ENCODE measurements around the gene CDC40. TPM values are rescaled to one million over a fixed set of nuclear protein-coding genes. Genes with fewer than 3 reads are reported as not detected.
"Not testable (repeated sequence)": the region's sequence is repeated elsewhere in the genome, so short reads cannot be mapped to it uniquely, and the experiment has no call there.

Gene CDC40
- total and polyA plus RNA-seq, 5 donors: 8.1 to 19.1 (median 15.3) TPM

DNA sequence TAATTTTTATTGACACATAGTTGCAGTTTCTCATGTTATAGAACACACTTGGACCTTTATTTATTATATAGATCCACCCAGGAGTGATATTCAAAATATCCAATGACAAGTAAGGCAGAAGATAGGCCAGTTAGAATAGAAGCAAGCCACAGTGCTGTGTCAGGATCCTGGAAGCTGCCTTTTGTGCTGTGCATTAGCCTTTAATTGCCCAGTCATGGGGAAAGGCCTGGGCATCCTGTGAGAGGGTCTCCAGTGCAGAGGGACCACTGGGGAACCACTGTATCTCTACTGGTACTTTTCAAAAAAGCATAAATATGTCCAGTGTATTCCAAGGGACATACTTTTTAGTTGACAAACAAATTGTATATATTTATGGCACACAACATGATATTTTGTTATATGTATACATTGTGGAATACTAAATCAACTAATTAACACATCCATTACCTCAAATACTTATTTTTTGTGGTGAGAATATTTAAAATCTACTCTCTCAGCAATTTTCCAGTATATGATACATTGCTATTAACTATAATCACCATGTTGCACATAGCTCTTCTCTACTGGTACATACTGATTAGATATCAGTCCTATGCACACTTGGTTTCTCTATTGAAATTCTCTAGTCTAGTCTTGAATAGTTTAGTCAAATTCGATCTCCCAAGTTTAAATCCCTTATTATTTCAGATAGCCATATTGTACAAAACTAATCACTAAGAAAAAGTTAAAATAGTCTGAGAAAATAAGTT, 59.5 kb downstream of the CDC40 start:
- no peak overlapping the region for H3K4me3 ChIP-seq (ENCODE audit: low read length)
- ATAC-seq (no peak), DNase-seq (no peak)
- H3K27me3 ChIP-seq (ENCODE audit: control insufficient read depth, insufficient read depth): no peaks in the 10 kb centered on the region
- no peaks in the 10 kb centered on the region for H3K9me3 ChIP-seq (ENCODE audit: control insufficient read depth, low read length)
- H3K4me1 ChIP-seq (ENCODE audit: control insufficient read depth, insufficient read depth, low read length): no peaks in the 10 kb centered on the region
- 93% methylated on average over 1 of the region's 1 CpG for WGBS
- no peak overlapping the region for H3K27ac ChIP-seq (ENCODE audit: low read length)
- intact Hi-C loops (cut with DNase I): no loop called here

- intact Hi-C loops (cut with DNase I); H3K4me1 ChIP-seq (ENCODE audit: control insufficient read depth, insufficient read depth, low read length); H3K4me3 ChIP-seq (ENCODE audit: low read length); H3K27me3 ChIP-seq (ENCODE audit: control insufficient read depth, insufficient read depth); H3K27ac ChIP-seq (ENCODE audit: low read length); ATAC-seq; H3K9me3 ChIP-seq (ENCODE audit: control insufficient read depth, low read length); DNase-seq: not testable (repeated sequence)
- 93% methylated on average over 3 of the region's 3 CpGs for WGBS
Measured at GRCh38 chr6:110244621-110245020, 64.4 kb downstream of the CDC40 start.

- Histone ChIP-seq H3K27ac (ENCODE audit: low read length) (no peak overlapping the region), H3K4me1 (ENCODE audit: control insufficient read depth, insufficient read depth, low read length) (no peaks in the 10 kb centered on the region), H3K27me3 (ENCODE audit: control insufficient read depth, insufficient read depth) (no peaks in the 10 kb centered on the region), H3K9me3 (ENCODE audit: control insufficient read depth, low read length) (no peaks in the 10 kb centered on the region), H3K4me3 (ENCODE audit: low read length) (no peak overlapping the region)
- DNase-seq: no peak
- ATAC-seq: no peak
- intact Hi-C loops (cut with DNase I): no loop called here
- WGBS: 94% methylated on average over 3 of the region's 3 CpGs
Measured at GRCh38 chr6:110246378-110246777, 66.2 kb downstream of the CDC40 start.

GRCh38 chr6:110246900-110247546, 66.8 kb downstream of the CDC40 start:
- ATAC-seq: no peak
- no peaks in the 10 kb centered on the region for H3K9me3 ChIP-seq (ENCODE audit: control insufficient read depth, low read length)
- WGBS: 96% methylated on average over 3 of the region's 3 CpGs
- no peaks in the 10 kb centered on the region for H3K27me3 ChIP-seq (ENCODE audit: control insufficient read depth, insufficient read depth)
- H3K4me3 ChIP-seq (ENCODE audit: low read length): no peak overlapping the region
- H3K27ac ChIP-seq (ENCODE audit: low read length): no peak overlapping the region
- H3K4me1 ChIP-seq (ENCODE audit: control insufficient read depth, insufficient read depth, low read length): no peaks in the 10 kb centered on the region
- DNase-seq: no peak
- intact Hi-C loops (cut with DNase I): no loop called here

DNA sequence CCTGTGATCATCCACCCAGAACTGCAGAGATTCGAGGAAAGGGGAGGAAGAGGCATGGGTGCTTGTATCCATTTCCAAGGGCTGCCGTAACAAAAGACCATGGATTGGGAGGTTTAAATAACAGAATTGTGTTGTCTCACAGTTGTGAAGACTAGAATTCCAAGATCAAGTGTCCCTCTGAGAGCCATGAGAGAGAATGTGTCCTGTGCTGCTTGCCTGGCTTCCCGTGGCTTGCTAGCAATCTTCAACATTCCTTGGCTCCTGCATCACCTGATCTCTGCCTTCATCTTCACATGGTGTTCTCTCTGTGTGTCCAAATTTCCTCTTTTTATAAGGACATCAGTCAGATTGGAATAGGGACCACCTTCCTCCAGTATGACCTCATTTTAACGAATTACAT, 69.8 kb downstream of the CDC40 start:
- DNase-seq: no peak
- intact Hi-C loops (cut with DNase I): no loop called here

DNA sequence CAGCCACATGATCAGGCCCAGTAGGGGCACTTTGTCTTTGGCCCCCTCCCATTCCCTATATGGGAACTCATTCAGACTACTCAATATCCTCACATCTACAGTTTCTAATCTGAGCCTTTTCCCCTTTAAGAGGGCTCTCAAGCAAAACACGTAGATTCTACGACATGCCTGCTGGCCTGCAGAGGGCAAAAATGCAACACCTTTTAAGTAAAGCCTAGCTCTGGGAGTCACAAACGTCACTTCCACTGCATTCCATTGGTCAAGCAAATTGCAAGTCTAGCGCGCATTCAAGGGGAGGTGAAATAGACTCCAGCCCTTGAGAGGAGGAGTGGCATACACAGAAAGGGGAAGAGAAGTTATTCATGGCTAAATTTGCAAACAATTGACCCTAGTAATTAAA, 70.6 kb downstream of the CDC40 start:
- Histone ChIP-seq H3K4me3 (ENCODE audit: low read length) (no peak overlapping the region), H3K9me3 (ENCODE audit: control insufficient read depth, low read length) (no peaks in the 10 kb centered on the region), H3K27me3 (ENCODE audit: control insufficient read depth, insufficient read depth) (no peaks in the 10 kb centered on the region), H3K27ac (ENCODE audit: low read length) (no peak overlapping the region), H3K4me1 (ENCODE audit: control insufficient read depth, insufficient read depth, low read length) (no peaks in the 10 kb centered on the region)
- 60% methylated on average over 5 of the region's 5 CpGs for WGBS
- no peak for ATAC-seq
- no peak for DNase-seq
- intact Hi-C loops (cut with DNase I): no loop called here

More for the DNA sequence above, 69.8 kb downstream of the CDC40 start:
- H3K9me3 ChIP-seq (ENCODE audit: control insufficient read depth, low read length): no peaks in the 10 kb centered on the region
- H3K27ac ChIP-seq (ENCODE audit: low read length): no peak overlapping the region
- no peaks in the 10 kb centered on the region for H3K4me1 ChIP-seq (ENCODE audit: control insufficient read depth, insufficient read depth, low read length)
- H3K27me3 ChIP-seq (ENCODE audit: control insufficient read depth, insufficient read depth): no peaks in the 10 kb centered on the region
- WGBS: 71% methylated on average over 4 of the region's 4 CpGs
- no peak overlapping the region for H3K4me3 ChIP-seq (ENCODE audit: low read length)
- no peak for ATAC-seq

GRCh38 chr6:110255211-110255750, 75.1 kb downstream of the CDC40 start:
- no peaks in the 10 kb centered on the region for H3K4me1 ChIP-seq (ENCODE audit: control insufficient read depth, insufficient read depth, low read length)
- H3K4me3 ChIP-seq (ENCODE audit: low read length): no peak overlapping the region
- H3K27me3 ChIP-seq (ENCODE audit: control insufficient read depth, insufficient read depth): no peaks in the 10 kb centered on the region
- no peak for ATAC-seq
- peak in 1 of 3 donors; percentile 49 for DNase-seq
- no peak overlapping the region for H3K27ac ChIP-seq (ENCODE audit: low read length)
- 14% methylated on average over 5 of the region's 5 CpGs for WGBS
- intact Hi-C loops (cut with DNase I): no loop called here
- no peaks in the 10 kb centered on the region for H3K9me3 ChIP-seq (ENCODE audit: control insufficient read depth, low read length)

DNA sequence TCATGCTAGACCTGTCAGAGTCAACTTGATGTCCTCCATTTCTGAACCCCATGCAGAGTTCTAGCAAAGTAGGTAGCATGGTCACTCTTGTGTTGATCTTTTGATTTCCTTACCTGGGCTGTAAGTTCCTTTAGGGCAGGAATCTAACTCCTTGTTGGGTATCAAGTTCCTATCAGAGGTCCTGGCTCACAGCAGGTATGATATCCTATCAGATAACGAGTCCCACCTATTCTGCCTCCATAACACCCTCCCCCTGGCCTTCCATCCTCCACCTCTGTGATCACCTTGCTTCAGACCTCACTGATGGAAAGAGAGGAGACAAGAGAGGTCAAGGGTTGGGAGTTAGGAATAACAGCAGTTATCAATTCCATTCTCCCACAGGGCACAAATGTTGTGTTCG, 76.1 kb downstream of the CDC40 start:
- intact Hi-C loops (cut with DNase I): no loop called here
- H3K27ac ChIP-seq (ENCODE audit: low read length): no peak overlapping the region
- DNase-seq: no peak
- H3K9me3 ChIP-seq (ENCODE audit: control insufficient read depth, low read length): no peaks in the 10 kb centered on the region
- H3K27me3 ChIP-seq (ENCODE audit: control insufficient read depth, insufficient read depth): no peaks in the 10 kb centered on the region
- no peak overlapping the region for H3K4me3 ChIP-seq (ENCODE audit: low read length)
- WGBS: 87% methylated on average over 2 of the region's 2 CpGs
- no peaks in the 10 kb centered on the region for H3K4me1 ChIP-seq (ENCODE audit: control insufficient read depth, insufficient read depth, low read length)
- no peak for ATAC-seq

GRCh38 chr6:110265273-110265672, 85.0 kb downstream of the CDC40 start:
- WGBS: 85% methylated on average over 3 of the region's 3 CpGs
- Histone ChIP-seq H3K4me1 (ENCODE audit: control insufficient read depth, insufficient read depth, low read length) (no peaks in the 10 kb centered on the region), H3K27ac (ENCODE audit: low read length) (no peak overlapping the region), H3K27me3 (ENCODE audit: control insufficient read depth, insufficient read depth) (no peaks in the 10 kb centered on the region), H3K9me3 (ENCODE audit: control insufficient read depth, low read length) (no peaks in the 10 kb centered on the region), H3K4me3 (ENCODE audit: low read length) (no peak overlapping the region)
- no peak for DNase-seq
- ATAC-seq: no peak
- intact Hi-C loops (cut with DNase I): no loop called here

GRCh38 chr6:110266996-110267395, 86.8 kb downstream of the CDC40 start:
- DNase-seq: no peak
- intact Hi-C loops (cut with DNase I): no loop called here

GRCh38 chr6:110269623-110270022, 89.4 kb downstream of the CDC40 start:
- no peaks in the 10 kb centered on the region for H3K9me3 ChIP-seq (ENCODE audit: control insufficient read depth, low read length)
- H3K27ac ChIP-seq (ENCODE audit: low read length): no peak overlapping the region
- H3K27me3 ChIP-seq (ENCODE audit: control insufficient read depth, insufficient read depth): no peaks in the 10 kb centered on the region
- WGBS: 81% methylated on average over 2 of the region's 2 CpGs
- no peaks in the 10 kb centered on the region for H3K4me1 ChIP-seq (ENCODE audit: control insufficient read depth, insufficient read depth, low read length)
- no peak overlapping the region for H3K4me3 ChIP-seq (ENCODE audit: low read length)
- ATAC-seq: no peak
- intact Hi-C loops (cut with DNase I): no loop called here
- no peak for DNase-seq

More at GRCh38 chr6:110266996-110267395, 86.8 kb downstream of the CDC40 start:
- Histone ChIP-seq H3K27me3 (ENCODE audit: control insufficient read depth, insufficient read depth) (no peaks in the 10 kb centered on the region), H3K4me3 (ENCODE audit: low read length) (no peak overlapping the region), H3K4me1 (ENCODE audit: control insufficient read depth, insufficient read depth, low read length) (no peaks in the 10 kb centered on the region), H3K27ac (ENCODE audit: low read length) (no peak overlapping the region), H3K9me3 (ENCODE audit: control insufficient read depth, low read length) (no peaks in the 10 kb centered on the region)
- no peak for ATAC-seq

Data from right cardiac atrium (tissue), 5 donors.